Astrocyte (in vitro differentiated cells and primary cell): Measurements from ENCODE around the gene IL25. TPM values are rescaled to one million over a fixed set of nuclear protein-coding genes. Genes with fewer than 3 reads are reported as not detected.

Experiments used
- DNase-seq: peaks from one replicate; pipeline ENCODE4 v3.0.0-alpha.2; 2010; ENCODE audit warnings: low read depth
- FAIRE-seq: peaks from 2 replicates; lab custom pipeline; 2011; peaks lifted over from hg19 to GRCh38; lab: Jason Lieb, UNC
- H2AFZ ChIP-seq: 2 replicates; pipeline ENCODE4 v1.6.0; 2012; ENCODE audit warnings: low read depth, low read length, inconsistent platforms
- H3K27ac ChIP-seq: 2 replicates; pipeline ENCODE4 v1.5.1; 2011; ENCODE audit warnings: low read depth, low read length, inconsistent platforms
- H3K27me3 ChIP-seq: 2 replicates; pipeline ENCODE4 v1.6.0; 2011; ENCODE audit warnings: low read length, inconsistent platforms; ENCODE audit not compliant: insufficient read depth
- H3K36me3 ChIP-seq: 2 replicates; pipeline ENCODE4 v1.5.1; 2011; ENCODE audit warnings: low read length, inconsistent platforms; ENCODE audit not compliant: insufficient read depth
- H3K4me1 ChIP-seq: 2 replicates; pipeline ENCODE4 v1.5.1; 2011; ENCODE audit warnings: low read length, inconsistent platforms; ENCODE audit not compliant: insufficient read depth
- H3K4me2 ChIP-seq: 2 replicates; pipeline ENCODE4 v1.6.0; 2012; ENCODE audit warnings: low read length, inconsistent platforms
- H3K4me3 ChIP-seq: 2 replicates; pipeline ENCODE4 v1.5.1; 2011; ENCODE audit warnings: low read depth, mild to moderate bottlenecking, low read length, inconsistent platforms; ENCODE audit not compliant: insufficient read depth
- H3K79me2 ChIP-seq: 2 replicates; pipeline ENCODE4 v1.6.0; 2012; ENCODE audit warnings: mild to moderate bottlenecking, low read length, inconsistent platforms; ENCODE audit not compliant: insufficient read depth
- H3K9ac ChIP-seq: 2 replicates; pipeline ENCODE4 v1.6.0; 2012; ENCODE audit warnings: mild to moderate bottlenecking, low read length, inconsistent platforms
- H3K9me3 ChIP-seq: 2 replicates; pipeline ENCODE4 v1.5.1; 2012; ENCODE audit warnings: low read depth, mild to moderate bottlenecking, low read length, inconsistent platforms; ENCODE audit not compliant: insufficient read depth
- H4K20me1 ChIP-seq: 2 replicates; pipeline ENCODE4 v1.6.0; 2012; ENCODE audit warnings: low read length, inconsistent platforms; ENCODE audit not compliant: insufficient read depth
- H3K27ac Mint-ChIP-seq: one replicate; pipeline ENCODE4 v1.8.0; 2021; ENCODE audit warnings: mild to moderate bottlenecking, mixed read lengths; ENCODE audit not compliant: unreplicated experiment
- H3K27me3 Mint-ChIP-seq: one replicate; pipeline ENCODE4 v1.8.0; 2021; ENCODE audit warnings: low read depth, mixed read lengths; ENCODE audit not compliant: unreplicated experiment
- H3K36me3 Mint-ChIP-seq: one replicate; pipeline ENCODE4 v1.8.0; 2021; ENCODE audit warnings: low read depth, mixed read lengths; ENCODE audit not compliant: unreplicated experiment
- H3K4me1 Mint-ChIP-seq: one replicate; pipeline ENCODE4 v1.8.0; 2021; ENCODE audit warnings: low read depth, mixed read lengths; ENCODE audit not compliant: unreplicated experiment
- H3K4me3 Mint-ChIP-seq: one replicate; pipeline ENCODE4 v1.8.0; 2021; ENCODE audit warnings: mild to moderate bottlenecking, moderate library complexity, mixed read lengths; ENCODE audit not compliant: unreplicated experiment
- H3K9me3 Mint-ChIP-seq: one replicate; pipeline ENCODE4 v1.8.0; 2021; ENCODE audit warnings: mild to moderate bottlenecking, mixed read lengths; ENCODE audit not compliant: unreplicated experiment
- EZH2 ChIP-seq: IDR thresholded peaks from 2 replicates; pipeline ENCODE4 v1.6.1; 2012; ENCODE audit warnings: mild to moderate bottlenecking, low read length, inconsistent platforms; ENCODE audit not compliant: insufficient read depth
- total RNA-seq: library from RNA; stranded (reverse); gene quantifications from 2 replicates; pipeline ENCODE4 v1.2.1, GENCODE V29; 2021
- TF ChIP-seq, protein P1 (sequence below): IDR thresholded peaks from 2 replicates; pipeline ENCODE4 v1.5.1; 2011; ENCODE audit warnings: low read depth, mild to moderate bottlenecking, inconsistent platforms, low read length, moderate library complexity; ENCODE audit not compliant: insufficient read depth

IL25 gene
- total RNA-seq, 1 donor from 2014 or later: not detected

DNA sequence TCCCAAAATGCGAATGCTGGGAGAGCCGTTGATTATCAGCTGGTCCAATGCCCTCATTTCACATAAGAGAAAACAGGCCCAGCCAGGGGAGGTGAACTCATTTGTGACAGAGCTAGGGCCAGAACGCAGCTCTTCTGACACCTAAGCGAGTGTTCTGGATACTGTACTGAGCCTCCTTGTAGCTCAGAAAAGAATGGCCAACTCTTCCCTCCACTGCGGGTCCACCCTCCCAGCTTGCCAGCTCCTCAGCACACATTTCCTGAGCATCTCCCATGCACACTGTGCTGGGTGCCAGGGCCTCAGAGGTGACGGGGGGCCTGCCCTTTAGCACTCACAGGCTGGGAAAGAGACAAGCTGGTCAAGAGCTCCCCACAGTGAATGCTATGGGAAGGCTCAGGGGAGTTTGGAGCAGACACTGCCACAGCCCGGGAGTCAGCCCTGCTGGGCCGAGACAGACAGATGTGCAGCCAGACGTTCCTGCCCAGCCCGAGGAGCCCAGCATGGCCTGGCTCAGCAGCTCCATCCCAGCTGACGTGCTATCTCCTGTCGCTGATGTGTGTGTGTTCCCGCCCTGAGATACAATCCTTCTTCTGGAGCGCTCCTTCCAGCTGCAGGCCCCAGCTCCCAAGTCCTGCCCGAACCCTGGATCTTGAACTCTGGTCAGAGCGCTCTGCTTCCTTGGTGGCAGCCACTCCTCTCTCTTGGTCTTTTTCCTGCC is 7.7 kb downstream of the IL25 start:
- Histone ChIP-seq H3K27ac (no peak overlapping the region), H3K4me1 (no peaks in the 10 kb centered on the region), H3K79me2 (no peaks in the 10 kb centered on the region), H3K9ac (no peak overlapping the region), H3K9me3 (no peaks in the 10 kb centered on the region), H2AFZ (no peak overlapping the region), H4K20me1 (no peaks in the 10 kb centered on the region), H3K4me2 (no peak overlapping the region), H3K4me3 (no peak overlapping the region), H3K36me3 (no peaks in the 10 kb centered on the region), H3K27me3 (peaks cover 2% of the 10 kb centered on the region)
- Mint-ChIP-seq H3K9me3 (no peaks in the 10 kb centered on the region), H3K4me1 (peaks cover 3% of the 10 kb centered on the region), H3K36me3 (peaks cover 3% of the 10 kb centered on the region), H3K27ac (no peak overlapping the region), H3K27me3 (peaks cover 63% of the 10 kb centered on the region), H3K4me3 (no peak overlapping the region)
- no peak for TF ChIP-seq EZH2
- TF ChIP-seq, protein P1, sequence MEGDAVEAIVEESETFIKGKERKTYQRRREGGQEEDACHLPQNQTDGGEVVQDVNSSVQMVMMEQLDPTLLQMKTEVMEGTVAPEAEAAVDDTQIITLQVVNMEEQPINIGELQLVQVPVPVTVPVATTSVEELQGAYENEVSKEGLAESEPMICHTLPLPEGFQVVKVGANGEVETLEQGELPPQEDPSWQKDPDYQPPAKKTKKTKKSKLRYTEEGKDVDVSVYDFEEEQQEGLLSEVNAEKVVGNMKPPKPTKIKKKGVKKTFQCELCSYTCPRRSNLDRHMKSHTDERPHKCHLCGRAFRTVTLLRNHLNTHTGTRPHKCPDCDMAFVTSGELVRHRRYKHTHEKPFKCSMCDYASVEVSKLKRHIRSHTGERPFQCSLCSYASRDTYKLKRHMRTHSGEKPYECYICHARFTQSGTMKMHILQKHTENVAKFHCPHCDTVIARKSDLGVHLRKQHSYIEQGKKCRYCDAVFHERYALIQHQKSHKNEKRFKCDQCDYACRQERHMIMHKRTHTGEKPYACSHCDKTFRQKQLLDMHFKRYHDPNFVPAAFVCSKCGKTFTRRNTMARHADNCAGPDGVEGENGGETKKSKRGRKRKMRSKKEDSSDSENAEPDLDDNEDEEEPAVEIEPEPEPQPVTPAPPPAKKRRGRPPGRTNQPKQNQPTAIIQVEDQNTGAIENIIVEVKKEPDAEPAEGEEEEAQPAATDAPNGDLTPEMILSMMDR: no peak
- no peak for FAIRE-seq
- DNase-seq: no peak

DNA sequence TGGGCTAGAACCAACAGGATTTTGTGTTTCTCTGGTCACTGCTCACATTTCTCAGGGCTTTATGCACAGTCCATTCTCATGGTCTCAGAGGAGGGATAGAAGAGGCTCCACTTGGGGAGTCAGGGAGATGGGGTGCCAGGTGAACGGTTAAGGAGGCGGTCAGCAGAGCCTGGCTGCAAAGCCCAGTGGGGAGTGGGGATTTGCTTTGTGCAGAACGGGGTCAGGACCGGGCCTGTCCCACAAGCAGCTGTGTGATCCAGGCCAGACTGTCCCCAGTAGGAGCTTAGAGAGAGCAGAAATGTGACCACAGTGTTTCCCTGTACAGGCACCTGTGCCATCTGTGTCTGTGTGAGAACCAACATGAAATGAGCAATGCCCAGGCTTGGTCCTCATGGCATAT is 8.4 kb downstream of the IL25 start:
- H3K27me3 Mint-ChIP-seq: peaks cover 63% of the 10 kb centered on the region
- no peak for FAIRE-seq

More for the DNA sequence above, 8.4 kb downstream of the IL25 start:
- Histone ChIP-seq H3K79me2 (no peaks in the 10 kb centered on the region), H3K36me3 (no peaks in the 10 kb centered on the region), H2AFZ (no peak overlapping the region), H3K27ac (no peak overlapping the region), H3K9ac (no peak overlapping the region), H3K27me3 (peaks cover 2% of the 10 kb centered on the region), H4K20me1 (no peaks in the 10 kb centered on the region), H3K9me3 (no peaks in the 10 kb centered on the region), H3K4me2 (no peak overlapping the region), H3K4me3 (no peak overlapping the region), H3K4me1 (no peaks in the 10 kb centered on the region)
- H3K4me3 Mint-ChIP-seq: no peak overlapping the region
- peaks cover 1% of the 10 kb centered on the region for H3K9me3 Mint-ChIP-seq
- peaks cover 3% of the 10 kb centered on the region for H3K4me1 Mint-ChIP-seq
- no peak for DNase-seq
- peaks cover 3% of the 10 kb centered on the region for H3K36me3 Mint-ChIP-seq
- TF ChIP-seq, protein P1: no peak
- TF ChIP-seq EZH2: no peak
- H3K27ac Mint-ChIP-seq: no peak overlapping the region
